Right lobe of liver (tissue), 4 donors: ENCODE measurements around the gene MTCP1.

Experiments
- POLR2A ChIP-seq: fragments of 450-650 bp; IDR thresholded peaks from one replicate; pipeline ENCODE4 v1.6.1; 2017; ENCODE audit warnings: antibody characterized with exemption, mild to moderate bottlenecking
- TF ChIP-seq, protein P1 (sequence below), 4 donors: fragments of 200-600 bp in 3 of 4; fragments of 450-650 bp in 1 of 4; IDR thresholded peaks; one replicate each; pipeline versions ENCODE4 v1.5.1 to v1.8.0; 2016 to 2022; ENCODE audit warnings: antibody characterized with exemption in 4 of 4, mild to moderate bottlenecking in 2 of 4
- donor health status: DM: no; HTN: no; CAD: no.
- donor health status: DM: no; HTN: no; CAD: no.
- donor health status: DM: no; HTN: yes; CAD: no.

DNA sequence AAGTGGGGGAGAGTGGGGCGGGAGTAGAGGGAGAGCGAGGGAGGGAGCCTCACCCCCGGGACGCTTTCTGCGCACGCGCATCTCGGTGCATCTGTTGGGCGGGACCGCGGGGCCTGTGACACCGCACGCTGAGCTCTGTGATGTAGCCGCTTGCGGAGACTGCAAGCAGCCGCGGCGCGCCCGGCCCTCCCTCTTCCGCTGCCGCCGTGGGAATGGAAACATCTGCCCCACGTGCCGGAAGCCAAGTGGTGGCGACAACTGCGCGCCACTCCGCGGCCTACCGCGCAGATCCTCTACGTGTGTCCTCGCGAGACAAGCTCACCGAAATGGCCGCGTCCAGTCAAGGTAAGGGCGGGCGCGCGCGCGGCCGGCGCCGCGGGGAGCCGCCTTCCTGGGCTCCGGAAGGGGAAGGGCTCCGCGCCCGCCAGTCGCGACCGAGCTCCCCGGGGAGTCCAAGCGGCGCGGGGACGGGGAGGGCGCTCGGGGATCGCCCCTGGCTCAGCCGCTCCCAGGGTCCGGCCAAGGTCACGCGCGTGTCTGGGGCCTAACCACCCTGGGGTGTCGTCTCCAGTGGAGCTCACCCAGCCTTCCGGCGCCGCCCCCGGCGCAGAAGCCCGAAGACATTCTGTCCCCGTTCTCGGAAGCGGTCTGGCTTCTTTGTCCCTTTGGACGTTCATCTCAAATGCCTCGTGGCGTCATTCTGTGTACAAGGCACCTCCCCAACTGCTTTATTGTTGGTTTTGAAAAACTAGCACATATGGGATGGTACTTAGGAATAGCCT lies 44.0 kb downstream of the MTCP1 start, which contains the start of gene FUNDC2:
- peak; percentile 82 for TF ChIP-seq POLR2A
- TF ChIP-seq, protein P1, sequence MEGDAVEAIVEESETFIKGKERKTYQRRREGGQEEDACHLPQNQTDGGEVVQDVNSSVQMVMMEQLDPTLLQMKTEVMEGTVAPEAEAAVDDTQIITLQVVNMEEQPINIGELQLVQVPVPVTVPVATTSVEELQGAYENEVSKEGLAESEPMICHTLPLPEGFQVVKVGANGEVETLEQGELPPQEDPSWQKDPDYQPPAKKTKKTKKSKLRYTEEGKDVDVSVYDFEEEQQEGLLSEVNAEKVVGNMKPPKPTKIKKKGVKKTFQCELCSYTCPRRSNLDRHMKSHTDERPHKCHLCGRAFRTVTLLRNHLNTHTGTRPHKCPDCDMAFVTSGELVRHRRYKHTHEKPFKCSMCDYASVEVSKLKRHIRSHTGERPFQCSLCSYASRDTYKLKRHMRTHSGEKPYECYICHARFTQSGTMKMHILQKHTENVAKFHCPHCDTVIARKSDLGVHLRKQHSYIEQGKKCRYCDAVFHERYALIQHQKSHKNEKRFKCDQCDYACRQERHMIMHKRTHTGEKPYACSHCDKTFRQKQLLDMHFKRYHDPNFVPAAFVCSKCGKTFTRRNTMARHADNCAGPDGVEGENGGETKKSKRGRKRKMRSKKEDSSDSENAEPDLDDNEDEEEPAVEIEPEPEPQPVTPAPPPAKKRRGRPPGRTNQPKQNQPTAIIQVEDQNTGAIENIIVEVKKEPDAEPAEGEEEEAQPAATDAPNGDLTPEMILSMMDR (IDR thresholded peaks at IDR 0.05), result no peak
